HG03060 (cell line): ENCODE results near the gene STX10.

Experiments used
- ATAC-seq: cut with Tn5 transposase; IDR thresholded peaks from one replicate; pipeline ENCODE4 v1.9.1; 2021; ENCODE audit warnings: low read depth, moderate number of reproducible peaks; ENCODE audit not compliant: unreplicated experiment

Gene STX10

GRCh38 chr19:13165162-13165997 is 15.2 kb upstream of the STX10 start:
- no peak for ATAC-seq

GRCh38 chr19:13164343-13165161 is 14.4 kb upstream of the STX10 start:
- ATAC-seq, result no peak

GRCh38 chr19:13163609-13164342 is 13.6 kb upstream of the STX10 start:
- ATAC-seq, result no peak

GRCh38 chr19:13162724-13163608 is 12.8 kb upstream of the STX10 start:
- no peak for ATAC-seq

- ATAC-seq, result no peak
These were observed 10.4 kb upstream of the STX10 start for GRCh38 chr19:13160557-13160956.

GRCh38 chr19:13159713-13160112 is 9.5 kb upstream of the STX10 start:
- no peak for ATAC-seq

GRCh38 chr19:13155472-13156359 is 5.5 kb upstream of the STX10 start:
- no peak for ATAC-seq

GRCh38 chr19:13154911-13155471 is 4.8 kb upstream of the STX10 start:
- no peak for ATAC-seq

- ATAC-seq, result no peak
These were observed 4.1 kb upstream of the STX10 start for GRCh38 chr19:13154241-13154778.

GRCh38 chr19:13153569-13154240 is 3.5 kb upstream of the STX10 start:
- no peak for ATAC-seq

- peak; percentile 20 for ATAC-seq
These were observed 2.9 kb upstream of the STX10 start for GRCh38 chr19:13152974-13153568.

GRCh38 chr19:13152356-13152973 is 2.3 kb upstream of the STX10 start:
- no peak for ATAC-seq

GRCh38 chr19:13151605-13152355 is 1.6 kb upstream of the STX10 start:
- peak; percentile 21 for ATAC-seq

GRCh38 chr19:13150931-13151604 is 893 bp upstream of the STX10 start:
- ATAC-seq, result no peak

GRCh38 chr19:13149628-13150186 is 468 bp downstream of the STX10 start:
- no peak for ATAC-seq
